ENCODE data around the gene PSME1. TPM values are rescaled to one million over a fixed set of nuclear protein-coding genes. Genes with fewer than 3 reads are reported as not detected.

The PSME1 gene
- total and polyA plus RNA-seq, 4 donors, result 63.3 to 237 (median 101) TPM

DNA sequence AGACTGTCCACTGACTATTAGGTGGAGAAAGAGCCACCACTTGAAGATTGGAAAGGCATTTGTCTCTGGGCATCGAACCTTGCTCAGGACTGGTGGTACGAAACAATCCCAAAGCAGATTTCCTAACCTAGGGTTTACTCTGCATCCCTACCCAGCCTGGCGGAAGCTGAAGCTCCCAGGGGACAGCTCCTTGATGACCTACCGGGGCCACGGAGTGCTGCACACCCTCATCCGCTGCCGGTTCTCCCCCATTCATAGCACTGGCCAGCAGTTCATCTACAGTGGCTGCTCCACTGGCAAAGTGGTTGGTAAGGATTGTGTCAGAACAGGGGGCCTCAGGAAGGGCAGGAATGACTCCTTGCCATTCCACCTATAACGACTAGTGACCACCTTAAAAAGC is 14.8 kb upstream of the PSME1 start:
- no peaks in the 10 kb centered on the region for H3K9me3 ChIP-seq (ENCODE audit: control insufficient read depth in 4 of 4, low read length in 3 of 4)
- DNase-seq (ENCODE audit: low spot score), result no peak
- no peak overlapping the region for H3K9ac ChIP-seq (ENCODE audit: low read depth in 1 of 2, low read length in 2 of 2)
- 96% methylated on average over 8 of the region's 8 CpGs for WGBS
- H3K27ac ChIP-seq (ENCODE audit: low read depth in 1 of 2, low read length in 2 of 2), result no peak overlapping the region
- no peak overlapping the region for H3K4me3 ChIP-seq (ENCODE audit: low read depth in 1 of 3, low read length in 3 of 3)
- H3K4me1 ChIP-seq (ENCODE audit: control insufficient read depth in 4 of 4, insufficient read depth in 4 of 4, low read length in 3 of 4), result peaks cover 3 to 26% (median 20%) of the 10 kb centered on the region in 4 donors
- TF ChIP-seq HNF4G (IDR thresholded peaks at IDR 0.05) (no peak), EGR1 (IDR thresholded peaks at IDR 0.05; ENCODE audit: low read depth in 2 of 2) (no peak), RAD21 (IDR thresholded peaks at IDR 0.05) (no peak), HNF4A (conservative IDR thresholded peaks at IDR 0.05) (no peak)
- no peaks in the 10 kb centered on the region for H3K27me3 ChIP-seq (ENCODE audit: control insufficient read depth in 4 of 4, insufficient read depth in 4 of 4, low read length in 3 of 4)
- peaks cover 28 to 60% (median 54%) of the 10 kb centered on the region in 4 donors for H3K36me3 ChIP-seq (ENCODE audit: control insufficient read depth in 4 of 4, insufficient read depth in 3 of 4, low read depth in 1 of 4, low read length in 3 of 4)

DNA sequence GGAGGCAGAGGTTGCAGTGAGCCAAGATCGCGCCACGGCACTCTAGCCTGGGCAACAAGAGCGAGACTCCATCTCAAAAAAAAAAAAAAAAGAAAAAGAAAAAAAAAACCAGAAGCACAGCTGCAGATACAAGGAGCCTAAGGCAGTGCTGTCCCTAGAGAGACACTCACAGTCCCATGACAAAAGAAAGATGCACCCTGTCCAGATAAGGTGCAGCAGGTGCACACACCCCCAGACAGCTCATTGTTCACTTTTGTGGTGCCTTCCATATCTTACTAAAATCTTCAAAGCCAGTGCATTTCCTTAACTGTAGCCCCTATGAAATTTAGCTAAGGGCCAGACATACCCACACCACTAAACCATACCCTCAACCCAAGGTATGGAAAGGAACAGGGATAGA is 13.6 kb upstream of the PSME1 start:
- 97% methylated on average over 4 of the region's 4 CpGs for WGBS
- Histone ChIP-seq H3K9ac (ENCODE audit: low read depth in 1 of 2, low read length in 2 of 2) (no peak overlapping the region), H3K9me3 (ENCODE audit: control insufficient read depth in 4 of 4, low read length in 3 of 4) (no peaks in the 10 kb centered on the region), H3K4me3 (ENCODE audit: low read depth in 1 of 3, low read length in 3 of 3) (no peak overlapping the region), H3K27ac (ENCODE audit: low read depth in 1 of 2, low read length in 2 of 2) (no peak overlapping the region), H3K27me3 (ENCODE audit: control insufficient read depth in 4 of 4, insufficient read depth in 4 of 4, low read length in 3 of 4) (no peaks in the 10 kb centered on the region), H3K4me1 (ENCODE audit: control insufficient read depth in 4 of 4, insufficient read depth in 4 of 4, low read length in 3 of 4) (peaks cover 0 to 14% (median 9%) of the 10 kb centered on the region in 4 donors), H3K36me3 (ENCODE audit: control insufficient read depth in 4 of 4, insufficient read depth in 3 of 4, low read depth in 1 of 4, low read length in 3 of 4) (peaks cover 28 to 60% (median 54%) of the 10 kb centered on the region in 4 donors)
- DNase-seq (ENCODE audit: low spot score), result no peak
- no peak for TF ChIP-seq FOXA2 (IDR thresholded peaks at IDR 0.05)
- TF ChIP-seq NR2F2 (IDR thresholded peaks at IDR 0.05), result no peak
- no peak for TF ChIP-seq YY1 (IDR thresholded peaks at IDR 0.05)
- TF ChIP-seq TAF1 (conservative IDR thresholded peaks at IDR 0.05), result no peak
- no peak for TF ChIP-seq JUND (IDR thresholded peaks at IDR 0.05)
- TF ChIP-seq HNF4A (conservative IDR thresholded peaks at IDR 0.05), result no peak
- TF ChIP-seq, protein P1, sequence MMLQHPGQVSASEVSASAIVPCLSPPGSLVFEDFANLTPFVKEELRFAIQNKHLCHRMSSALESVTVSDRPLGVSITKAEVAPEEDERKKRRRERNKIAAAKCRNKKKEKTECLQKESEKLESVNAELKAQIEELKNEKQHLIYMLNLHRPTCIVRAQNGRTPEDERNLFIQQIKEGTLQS (IDR thresholded peaks at IDR 0.05), result no peak

DNA sequence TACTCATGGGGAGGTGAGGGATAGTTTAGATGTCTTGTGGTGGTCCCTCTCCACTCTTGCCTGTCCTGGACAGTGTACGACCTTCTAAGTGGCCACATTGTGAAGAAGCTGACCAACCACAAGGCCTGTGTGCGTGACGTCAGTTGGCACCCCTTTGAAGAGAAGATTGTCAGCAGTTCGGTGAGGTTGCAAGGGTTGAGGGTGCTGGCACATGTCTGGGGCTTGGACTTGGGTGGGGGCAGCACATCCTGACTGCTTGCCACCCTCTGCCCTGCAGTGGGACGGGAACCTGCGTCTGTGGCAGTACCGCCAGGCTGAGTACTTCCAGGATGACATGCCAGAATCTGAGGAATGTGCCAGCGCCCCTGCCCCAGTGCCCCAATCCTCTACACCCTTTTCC is 13.1 kb upstream of the PSME1 start:
- no peaks in the 10 kb centered on the region for H3K27me3 ChIP-seq (ENCODE audit: control insufficient read depth in 4 of 4, insufficient read depth in 4 of 4, low read length in 3 of 4)
- TF ChIP-seq GABPA (IDR thresholded peaks at IDR 0.05 in 1 of 2, conservative IDR thresholded peaks at IDR 0.05 in 1 of 2) (no peak), NR2F2 (IDR thresholded peaks at IDR 0.05) (no peak), RAD21 (IDR thresholded peaks at IDR 0.05) (no peak)
- TF ChIP-seq, protein P2, sequence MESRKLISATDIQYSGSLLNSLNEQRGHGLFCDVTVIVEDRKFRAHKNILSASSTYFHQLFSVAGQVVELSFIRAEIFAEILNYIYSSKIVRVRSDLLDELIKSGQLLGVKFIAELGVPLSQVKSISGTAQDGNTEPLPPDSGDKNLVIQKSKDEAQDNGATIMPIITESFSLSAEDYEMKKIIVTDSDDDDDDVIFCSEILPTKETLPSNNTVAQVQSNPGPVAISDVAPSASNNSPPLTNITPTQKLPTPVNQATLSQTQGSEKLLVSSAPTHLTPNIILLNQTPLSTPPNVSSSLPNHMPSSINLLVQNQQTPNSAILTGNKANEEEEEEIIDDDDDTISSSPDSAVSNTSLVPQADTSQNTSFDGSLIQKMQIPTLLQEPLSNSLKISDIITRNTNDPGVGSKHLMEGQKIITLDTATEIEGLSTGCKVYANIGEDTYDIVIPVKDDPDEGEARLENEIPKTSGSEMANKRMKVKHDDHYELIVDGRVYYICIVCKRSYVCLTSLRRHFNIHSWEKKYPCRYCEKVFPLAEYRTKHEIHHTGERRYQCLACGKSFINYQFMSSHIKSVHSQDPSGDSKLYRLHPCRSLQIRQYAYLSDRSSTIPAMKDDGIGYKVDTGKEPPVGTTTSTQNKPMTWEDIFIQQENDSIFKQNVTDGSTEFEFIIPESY (IDR thresholded peaks at IDR 0.05), result no peak
- no peak overlapping the region for H3K9ac ChIP-seq (ENCODE audit: low read depth in 1 of 2, low read length in 2 of 2)
- peaks cover 0 to 9% (median 4%) of the 10 kb centered on the region in 4 donors for H3K4me1 ChIP-seq (ENCODE audit: control insufficient read depth in 4 of 4, insufficient read depth in 4 of 4, low read length in 3 of 4)
- peak; percentile 53 for DNase-seq (ENCODE audit: low spot score)
- 97% methylated on average over 8 of the region's 8 CpGs for WGBS
- no peaks in the 10 kb centered on the region for H3K9me3 ChIP-seq (ENCODE audit: control insufficient read depth in 4 of 4, low read length in 3 of 4)
- H3K27ac ChIP-seq (ENCODE audit: low read depth in 1 of 2, low read length in 2 of 2), result no peak overlapping the region
- no peak overlapping the region for H3K4me3 ChIP-seq (ENCODE audit: low read depth in 1 of 3, low read length in 3 of 3)
- peaks cover 28 to 56% (median 53%) of the 10 kb centered on the region in 4 donors for H3K36me3 ChIP-seq (ENCODE audit: control insufficient read depth in 4 of 4, insufficient read depth in 3 of 4, low read depth in 1 of 4, low read length in 3 of 4)
